ENCODE data around the gene THUMPD1. TPM values are rescaled to one million over a fixed set of nuclear protein-coding genes. Genes with fewer than 3 reads are reported as not detected.

Gene THUMPD1
- polyA plus RNA-seq, 1 of the 3 experiments (the other 2 are of a cell fraction), result 24.8 TPM

DNA sequence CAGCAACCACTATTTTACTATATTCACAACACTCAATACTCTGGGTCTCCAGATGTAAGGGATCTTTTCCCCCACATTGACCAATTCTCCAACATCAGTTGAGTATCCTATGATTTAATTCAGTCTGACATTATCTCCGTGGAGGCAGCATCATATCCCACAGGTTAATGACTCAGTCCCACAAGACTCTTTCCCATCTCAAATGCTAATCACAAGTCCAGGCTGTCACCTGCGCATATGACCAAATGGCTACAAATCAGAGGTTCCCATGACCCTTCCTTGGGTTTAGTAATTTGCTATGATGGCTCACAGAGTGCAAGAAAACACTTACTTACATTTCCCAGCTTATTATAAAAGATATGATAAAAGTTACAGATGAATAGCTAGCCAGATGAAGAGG lies 40.9 kb upstream of the THUMPD1 start (continued):
- TF ChIP-seq, protein P1, sequence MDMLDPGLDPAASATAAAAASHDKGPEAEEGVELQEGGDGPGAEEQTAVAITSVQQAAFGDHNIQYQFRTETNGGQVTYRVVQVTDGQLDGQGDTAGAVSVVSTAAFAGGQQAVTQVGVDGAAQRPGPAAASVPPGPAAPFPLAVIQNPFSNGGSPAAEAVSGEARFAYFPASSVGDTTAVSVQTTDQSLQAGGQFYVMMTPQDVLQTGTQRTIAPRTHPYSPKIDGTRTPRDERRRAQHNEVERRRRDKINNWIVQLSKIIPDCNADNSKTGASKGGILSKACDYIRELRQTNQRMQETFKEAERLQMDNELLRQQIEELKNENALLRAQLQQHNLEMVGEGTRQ (IDR thresholded peaks at IDR 0.05; ENCODE audit: borderline replicate concordance, low read depth, low read length), result no peak
- TF ChIP-seq RCOR1 (IDR thresholded peaks at IDR 0.05; ENCODE audit: low read length), result no peak
- TF ChIP-seq GATA2 (CRISPR knock-in tag; IDR thresholded peaks at IDR 0.05), result no peak
- no peak for TF ChIP-seq MXI1 (IDR thresholded peaks at IDR 0.05; ENCODE audit: low read depth, low read length)

DNA sequence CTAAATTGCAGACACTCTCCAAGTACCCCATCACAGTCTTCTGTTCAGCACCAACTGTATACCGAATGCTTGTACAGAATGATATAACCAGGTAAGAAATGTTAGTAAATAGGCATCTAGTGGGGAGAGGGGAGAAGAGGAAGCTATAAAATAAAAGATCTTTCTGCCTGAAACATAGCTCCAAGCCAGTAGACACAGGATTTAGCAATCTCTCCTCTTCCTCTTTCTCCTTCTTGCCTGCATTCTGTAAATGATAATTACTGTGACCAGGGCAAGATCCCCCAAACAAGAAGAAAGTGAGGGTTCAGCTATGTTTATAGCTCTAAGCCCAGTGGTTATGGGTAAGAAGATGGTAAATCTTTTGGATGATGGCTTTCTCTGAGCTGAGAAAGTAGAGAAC lies 40.1 kb upstream of the THUMPD1 start:
- H3K9me2 ChIP-seq, result no peaks in the 10 kb centered on the region
- TF ChIP-seq, protein P2, sequence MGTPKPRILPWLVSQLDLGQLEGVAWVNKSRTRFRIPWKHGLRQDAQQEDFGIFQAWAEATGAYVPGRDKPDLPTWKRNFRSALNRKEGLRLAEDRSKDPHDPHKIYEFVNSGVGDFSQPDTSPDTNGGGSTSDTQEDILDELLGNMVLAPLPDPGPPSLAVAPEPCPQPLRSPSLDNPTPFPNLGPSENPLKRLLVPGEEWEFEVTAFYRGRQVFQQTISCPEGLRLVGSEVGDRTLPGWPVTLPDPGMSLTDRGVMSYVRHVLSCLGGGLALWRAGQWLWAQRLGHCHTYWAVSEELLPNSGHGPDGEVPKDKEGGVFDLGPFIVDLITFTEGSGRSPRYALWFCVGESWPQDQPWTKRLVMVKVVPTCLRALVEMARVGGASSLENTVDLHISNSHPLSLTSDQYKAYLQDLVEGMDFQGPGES (IDR thresholded peaks at IDR 0.05; ENCODE audit: low read depth, low read length), result no peak
- no peak for TF ChIP-seq GABPA (IDR thresholded peaks at IDR 0.05; ENCODE audit: low read depth)
- no peak for TF ChIP-seq ELF1 (IDR thresholded peaks at IDR 0.05)
- TF ChIP-seq, protein P3, sequence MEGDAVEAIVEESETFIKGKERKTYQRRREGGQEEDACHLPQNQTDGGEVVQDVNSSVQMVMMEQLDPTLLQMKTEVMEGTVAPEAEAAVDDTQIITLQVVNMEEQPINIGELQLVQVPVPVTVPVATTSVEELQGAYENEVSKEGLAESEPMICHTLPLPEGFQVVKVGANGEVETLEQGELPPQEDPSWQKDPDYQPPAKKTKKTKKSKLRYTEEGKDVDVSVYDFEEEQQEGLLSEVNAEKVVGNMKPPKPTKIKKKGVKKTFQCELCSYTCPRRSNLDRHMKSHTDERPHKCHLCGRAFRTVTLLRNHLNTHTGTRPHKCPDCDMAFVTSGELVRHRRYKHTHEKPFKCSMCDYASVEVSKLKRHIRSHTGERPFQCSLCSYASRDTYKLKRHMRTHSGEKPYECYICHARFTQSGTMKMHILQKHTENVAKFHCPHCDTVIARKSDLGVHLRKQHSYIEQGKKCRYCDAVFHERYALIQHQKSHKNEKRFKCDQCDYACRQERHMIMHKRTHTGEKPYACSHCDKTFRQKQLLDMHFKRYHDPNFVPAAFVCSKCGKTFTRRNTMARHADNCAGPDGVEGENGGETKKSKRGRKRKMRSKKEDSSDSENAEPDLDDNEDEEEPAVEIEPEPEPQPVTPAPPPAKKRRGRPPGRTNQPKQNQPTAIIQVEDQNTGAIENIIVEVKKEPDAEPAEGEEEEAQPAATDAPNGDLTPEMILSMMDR (IDR thresholded peaks at IDR 0.05), result no peak
- no peak for TF ChIP-seq NRF1 (IDR thresholded peaks at IDR 0.05; ENCODE audit: low read depth, low read length)
- TF ChIP-seq NFIC (IDR thresholded peaks at IDR 0.05; ENCODE audit: borderline replicate concordance), result no peak
- no peak for TF ChIP-seq RCOR1 (IDR thresholded peaks at IDR 0.05; ENCODE audit: low read length)
- TF ChIP-seq, protein P4, sequence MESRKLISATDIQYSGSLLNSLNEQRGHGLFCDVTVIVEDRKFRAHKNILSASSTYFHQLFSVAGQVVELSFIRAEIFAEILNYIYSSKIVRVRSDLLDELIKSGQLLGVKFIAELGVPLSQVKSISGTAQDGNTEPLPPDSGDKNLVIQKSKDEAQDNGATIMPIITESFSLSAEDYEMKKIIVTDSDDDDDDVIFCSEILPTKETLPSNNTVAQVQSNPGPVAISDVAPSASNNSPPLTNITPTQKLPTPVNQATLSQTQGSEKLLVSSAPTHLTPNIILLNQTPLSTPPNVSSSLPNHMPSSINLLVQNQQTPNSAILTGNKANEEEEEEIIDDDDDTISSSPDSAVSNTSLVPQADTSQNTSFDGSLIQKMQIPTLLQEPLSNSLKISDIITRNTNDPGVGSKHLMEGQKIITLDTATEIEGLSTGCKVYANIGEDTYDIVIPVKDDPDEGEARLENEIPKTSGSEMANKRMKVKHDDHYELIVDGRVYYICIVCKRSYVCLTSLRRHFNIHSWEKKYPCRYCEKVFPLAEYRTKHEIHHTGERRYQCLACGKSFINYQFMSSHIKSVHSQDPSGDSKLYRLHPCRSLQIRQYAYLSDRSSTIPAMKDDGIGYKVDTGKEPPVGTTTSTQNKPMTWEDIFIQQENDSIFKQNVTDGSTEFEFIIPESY (IDR thresholded peaks at IDR 0.05; ENCODE audit: borderline replicate concordance, low read depth), result no peak
- no peak for TF ChIP-seq FOSL2 (IDR thresholded peaks at IDR 0.05; ENCODE audit: borderline replicate concordance, low read depth)
- TF ChIP-seq TAF1 (IDR thresholded peaks at IDR 0.05; ENCODE audit: borderline replicate concordance, low read depth, low read length), result no peak
- no peak for TF ChIP-seq SMC3 (IDR thresholded peaks at IDR 0.05; ENCODE audit: low read depth, low read length)
- no peak for TF ChIP-seq JUND (IDR thresholded peaks at IDR 0.05)
- no peak for TF ChIP-seq RAD21 (IDR thresholded peaks at IDR 0.05; ENCODE audit: low read length)
- TF ChIP-seq, protein P5, sequence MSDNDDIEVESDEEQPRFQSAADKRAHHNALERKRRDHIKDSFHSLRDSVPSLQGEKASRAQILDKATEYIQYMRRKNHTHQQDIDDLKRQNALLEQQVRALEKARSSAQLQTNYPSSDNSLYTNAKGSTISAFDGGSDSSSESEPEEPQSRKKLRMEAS (IDR thresholded peaks at IDR 0.05; ENCODE audit: low read depth), result no peak
- no peak for TF ChIP-seq CHD2 (IDR thresholded peaks at IDR 0.05; ENCODE audit: low read length, partially characterized antibody)
- no peak for TF ChIP-seq FOXJ3 (CRISPR knock-in tag; IDR thresholded peaks at IDR 0.05)
- ChIA-PET POLR2A (no interaction called here), CTCF (no interaction called here)
- no peaks in the 10 kb centered on the region for H4K20me1 ChIP-seq (ENCODE audit: insufficient read depth)
- H3K27me3 ChIP-seq (ENCODE audit: insufficient read depth), result no peaks in the 10 kb centered on the region
- H3F3A ChIP-seq (replicated peaks; ENCODE audit: insufficient read depth), result no peaks in the 10 kb centered on the region
- H3K9me3 ChIP-seq, result no peaks in the 10 kb centered on the region
- no peak overlapping the region for H3K9ac ChIP-seq
- whole genome bisulfite sequencing (ENCODE audit: low lambda C conversion rate), result 30% methylated on average over 1 of the region's 1 CpG
- H3K36me3 ChIP-seq (replicated peaks in 1 of 2; ENCODE audit: control insufficient read depth in 1 of 2, insufficient read depth in 2 of 2, low read length in 1 of 2), result no peaks in the 10 kb centered on the region
- no peak overlapping the region for H3K4me2 ChIP-seq
- H3K79me2 ChIP-seq (ENCODE audit: insufficient read depth), result no peaks in the 10 kb centered on the region
- H3K4me1 ChIP-seq (ENCODE audit: control insufficient read depth in 1 of 2, insufficient read depth in 2 of 2, low read depth in 1 of 2, low read length in 1 of 2), result no peaks in the 10 kb centered on the region
- no peak for DNase-seq
- H3K27ac ChIP-seq (ENCODE audit: low read depth in 2 of 2, low read length in 1 of 2), result no peak overlapping the region
- H3K4me3 ChIP-seq (ENCODE audit: low read depth in 2 of 2, low read length in 1 of 2), result no peak overlapping the region
- no peak overlapping the region for H2AFZ ChIP-seq (ENCODE audit: low read depth)
